H1 (cell line): ENCODE data around the gene TRAF4. TPM values are rescaled to one million over a fixed set of nuclear protein-coding genes. Genes with fewer than 3 reads are reported as not detected.

Experiments used
- ASH2L ChIP-seq: fragments of 200-600, 300-600 bp; sonication (generic); IDR thresholded peaks from one replicate; pipeline ENCODE4 v1.7.1; 2017; ENCODE audit warnings: low read length
- ATF2 ChIP-seq: IDR thresholded peaks from 2 replicates; pipeline ENCODE4 v1.6.1; 2012; ENCODE audit warnings: low read length, inconsistent platforms
- BCL11A ChIP-seq, 2 experiments: IDR thresholded peaks; one replicate each; pipeline ENCODE4 v1.6.1; 2011; ENCODE audit warnings: low read depth in 2 of 2, low read length in 2 of 2, mild to moderate bottlenecking in 2 of 2
- CBX5 ChIP-seq: fragments of 300-800, 300-1000 bp; sonication (generic); IDR thresholded peaks from 2 replicates; pipeline ENCODE4 v1.7.1; 2016; ENCODE audit warnings: antibody characterized with exemption, low read length, low read depth
- CHD2 ChIP-seq: IDR thresholded peaks from 2 replicates; pipeline ENCODE4 v1.6.1; 2012; ENCODE audit warnings: low read length, improper control_type of control experiment
- E2F6 ChIP-seq: IDR thresholded peaks from 2 replicates; pipeline ENCODE4 v1.6.1; 2012; ENCODE audit warnings: inconsistent platforms
- EGR1 ChIP-seq: IDR thresholded peaks from 2 replicates; pipeline ENCODE4 v1.6.1; 2011; ENCODE audit warnings: low read depth, low read length, borderline replicate concordance
- EP300 ChIP-seq, 2 experiments: IDR thresholded peaks; 1 replicate in 1 of 2; 2 replicates in 1 of 2; pipeline ENCODE4 v1.6.1; 2011 to 2012; ENCODE audit warnings: low read depth in 2 of 2, low read length in 2 of 2, mild to moderate bottlenecking in 2 of 2, borderline replicate concordance in 1 of 2, inconsistent platforms in 1 of 2, moderate library complexity in 1 of 2
- GABPA ChIP-seq: IDR thresholded peaks from 2 replicates; pipeline ENCODE4 v1.6.1; 2011; ENCODE audit warnings: mild to moderate bottlenecking, low read length, moderate library complexity, borderline replicate concordance; ENCODE audit not compliant: insufficient read depth
- GTF2F1 ChIP-seq: IDR thresholded peaks from 2 replicates; pipeline ENCODE4 v1.6.1; 2012; ENCODE audit warnings: low read depth, low read length, improper control_type of control experiment, borderline replicate concordance
- JUND ChIP-seq: IDR thresholded peaks from 2 replicates; pipeline ENCODE4 v1.6.1; 2011; ENCODE audit warnings: mild to moderate bottlenecking, improper control_type of control experiment, low read length
- KDM1A ChIP-seq: fragments of 200-600, 300-600 bp; sonication (generic); IDR thresholded peaks from 2 replicates; pipeline ENCODE4 v1.7.1; 2016; ENCODE audit warnings: mild to moderate bottlenecking, low read length, borderline replicate concordance
- MAX ChIP-seq: IDR thresholded peaks from 2 replicates; pipeline ENCODE4 v1.6.1; 2012; ENCODE audit warnings: inconsistent platforms
- NANOG ChIP-seq: IDR thresholded peaks from 2 replicates; pipeline ENCODE4 v1.6.1; 2011; ENCODE audit warnings: low read length, low read depth, mild to moderate bottlenecking, inconsistent platforms; ENCODE audit not compliant: insufficient read depth, poor library complexity, severe bottlenecking
- POLR2A ChIP-seq, 2 experiments: IDR thresholded peaks; 1 replicate in 1 of 2; 2 replicates in 1 of 2; pipeline ENCODE4 v1.6.1; 2011; ENCODE audit warnings: low read depth in 2 of 2, low read length in 2 of 2, mild to moderate bottlenecking in 2 of 2; ENCODE audit errors: control extremely low read depth in 1 of 2
- RBBP5 ChIP-seq: IDR thresholded peaks from 2 replicates; pipeline ENCODE4 v1.7.1; 2012; ENCODE audit warnings: low read depth, mild to moderate bottlenecking, inconsistent platforms, low read length, moderate library complexity, borderline replicate concordance
- RFX5 ChIP-seq: IDR thresholded peaks from 2 replicates; pipeline ENCODE4 v1.6.1; 2011; ENCODE audit warnings: low read depth, low read length, improper control_type of control experiment, borderline replicate concordance
- RNF2 ChIP-seq: fragments of 200-900, 300-1000 bp; sonication (generic); IDR thresholded peaks from 2 replicates; pipeline ENCODE4 v1.7.1; 2016; ENCODE audit warnings: borderline replicate concordance, low read depth, mild to moderate bottlenecking, antibody characterized with exemption, low read length; ENCODE audit not compliant: poor library complexity, severe bottlenecking; ENCODE audit errors: missing control alignments
- SP1 ChIP-seq: IDR thresholded peaks from 2 replicates; pipeline ENCODE4 v1.6.1; 2011; ENCODE audit warnings: low read depth, low read length
- ZNF274 ChIP-seq: IDR thresholded peaks from 2 replicates; pipeline ENCODE4 v1.7.0; 2012; ENCODE audit warnings: low read length, borderline replicate concordance; ENCODE audit errors: extremely low read depth
- polyA plus RNA-seq, 7 experiments: library from polyadenylated mRNA; depleted of rRNA in 3 of 7; stranded (reverse) in 5 of 7; unstranded in 2 of 7; fragments of >200 nt in 5 of 7; fragments of 200-250 nt in 2 of 7; gene quantifications; 1 replicate in 5 of 7; 2 replicates in 1 of 7; 4 replicates in 1 of 7; pipeline versions ENCODE4 v1.2.1 to v1.2.3, GENCODE V29; 2011 to 2013; ENCODE audit warnings: missing spikeins in 2 of 7, mixed read lengths in 2 of 7
- total RNA-seq: library from RNA; stranded (reverse); fragmentation: NEBNext Ultra II Directional; extraction: Animal tissue kit (Norgen Biotek cat#: 25700); gene quantifications from 2 replicates; pipeline ENCODE4 v1.2.1, GENCODE V29; 2021

TRAF4 gene
- total and polyA plus RNA-seq, 2 of the 8 experiments (the other 6 are each of a cell fraction or from before 2014, with no cell fraction given), result 167 to 170 TPM

- no peak for TF ChIP-seq RNF2
- TF ChIP-seq GTF2F1, result no peak; the same call in 1 of the 2 replicates
- TF ChIP-seq ZNF274, result no peak
- TF ChIP-seq RFX5, result no peak
- TF ChIP-seq MAX, result peak; percentile 71; the same call in 1 of the 2 replicates
- TF ChIP-seq EP300 (IDR thresholded peaks at IDR 0.05; ENCODE audit: borderline replicate concordance in 1 of 2, low read depth in 2 of 2, low read length in 2 of 2), result no peak
- no peak for TF ChIP-seq BCL11A (IDR thresholded peaks at IDR 0.05; ENCODE audit: low read depth in 2 of 2, low read length in 2 of 2)
- TF ChIP-seq KDM1A, result no peak
- no peak for TF ChIP-seq CBX5
- TF ChIP-seq SP1, result peak; percentile 50; the same call in 1 of the 2 replicates
- no peak; the same call in 1 of the 2 replicates for TF ChIP-seq E2F6
- TF ChIP-seq NANOG, result no peak
- TF ChIP-seq EGR1, result peak; percentile 29; the same call in 1 of the 2 replicates
- 0 out of 2 replicates have a peak, but pooled peaks have one; percentile 28 for TF ChIP-seq RBBP5
- no peak for TF ChIP-seq CHD2
- peak; percentile 84 to 94; a peak in 2 of 3 replicates for TF ChIP-seq POLR2A (IDR thresholded peaks at IDR 0.05; ENCODE audit: control extremely low read depth in 1 of 2, low read depth in 2 of 2, low read length in 2 of 2)
- 0 out of 2 replicates have a peak, but pooled peaks have one; percentile 17 for TF ChIP-seq JUND
- TF ChIP-seq ATF2, result peak; percentile 55; the same call in 1 of the 2 replicates
- TF ChIP-seq ASH2L, result no peak
- TF ChIP-seq GABPA, result no peak
Measured at GRCh38 chr17:28743243-28744103, at the start of gene TRAF4 (continued).
